CD4-positive, alpha-beta T cell (primary cell): Measurements from ENCODE around the gene C1orf185. TPM values are rescaled to one million over a fixed set of nuclear protein-coding genes. Genes with fewer than 3 reads are reported as not detected.

Experiments
- ATAC-seq: fragments of 200-7000 bp; cut with Tn5 transposase; one replicate; pipeline ENCODE4 v1.10.0; 2022; ENCODE audit warnings: mild to moderate bottlenecking; ENCODE audit not compliant: poor library complexity
- CTCF ChIA-PET: fragments of 350-600 bp; sonication (Branson Sonifier 250); formaldehyde crosslinking; loops from one replicate; lab custom pipeline; 2021; ENCODE audit warnings: antibody characterized with exemption, inconsistent platforms; lab: Charles Lee
- POLR2A ChIA-PET: fragments of 350-600 bp; sonication (Branson Sonifier 250); formaldehyde crosslinking; loops from one replicate; lab custom pipeline; 2021; ENCODE audit warnings: antibody characterized with exemption, inconsistent platforms; lab: Charles Lee
- DNase-seq, 14 experiments: peaks; one replicate each; pipeline ENCODE4 v3.0.0-alpha.2; 2013 to 2020; ENCODE audit warnings: mixed read lengths in 2 of 14
- H3K27ac ChIP-seq, 2 donors: one replicate each; pipeline versions ENCODE4 v1.5.1 to v1.7.0; 2013; ENCODE audit warnings: low read length in 2 of 2, low read depth in 1 of 2, mild to moderate bottlenecking in 1 of 2
- H3K27me3 ChIP-seq, 2 experiments: 1 replicate in 1 of 2; 2 replicates in 1 of 2; pipeline versions ENCODE4 v1.6.1 to v1.7.0; 2013; ENCODE audit warnings: low read length in 2 of 2, control low read depth in 1 of 2, mild to moderate bottlenecking in 1 of 2, moderate library complexity in 1 of 2; ENCODE audit not compliant: insufficient read depth in 2 of 2, control insufficient read depth in 1 of 2
- H3K36me3 ChIP-seq: one replicate; pipeline ENCODE4 v1.6.1; 2013; ENCODE audit warnings: low read length, control low read depth; ENCODE audit not compliant: insufficient read depth
- H3K4me1 ChIP-seq: one replicate; pipeline ENCODE4 v1.6.1; 2013; ENCODE audit warnings: low read length, control low read depth; ENCODE audit not compliant: insufficient read depth
- H3K4me3 ChIP-seq: one replicate; pipeline ENCODE4 v1.5.1; 2013; ENCODE audit warnings: mild to moderate bottlenecking, low read length, moderate library complexity
- H3K9me3 ChIP-seq, 2 experiments: 1 replicate in 1 of 2; 2 replicates in 1 of 2; pipeline versions ENCODE4 v1.6.1 to v1.7.0; 2013; ENCODE audit warnings: low read length in 2 of 2, mild to moderate bottlenecking in 2 of 2, control low read depth in 1 of 2, moderate library complexity in 1 of 2; ENCODE audit not compliant: control insufficient read depth in 1 of 2, insufficient read depth in 1 of 2
- H3K27ac Mint-ChIP-seq: one replicate; pipeline ENCODE4 v1.8.0; 2020; ENCODE audit warnings: mixed read lengths
- H3K27me3 Mint-ChIP-seq: one replicate; pipeline ENCODE4 v1.8.0; 2021; ENCODE audit warnings: mixed read lengths
- H3K36me3 Mint-ChIP-seq: one replicate; pipeline ENCODE4 v1.8.0; 2021; ENCODE audit warnings: low read depth, mixed read lengths
- H3K4me1 Mint-ChIP-seq: one replicate; pipeline ENCODE4 v1.8.0; 2021; ENCODE audit warnings: low read depth, mixed read lengths
- H3K4me3 Mint-ChIP-seq: one replicate; pipeline ENCODE4 v1.8.0; 2020; ENCODE audit warnings: mild to moderate bottlenecking, mixed read lengths
- H3K9me3 Mint-ChIP-seq: one replicate; pipeline ENCODE4 v1.8.0; 2020; ENCODE audit warnings: mixed read lengths
- CTCF ChIP-seq: fragments of 200-600 bp; IDR thresholded peaks from one replicate; pipeline ENCODE4 v1.8.0; 2022; ENCODE audit warnings: antibody characterized with exemption, mild to moderate bottlenecking
- intact Hi-C, 2 experiments: fragments of 100-400 bp; cut with DNase I in 1 of 2; cut with micrococcal nuclease in 1 of 2; formaldehyde crosslinking; loops; one replicate each; pipeline versions ENCODE4 v1.15.1 to v1.9.0; 2023 to 2025; cut with DNase I, micrococcal nuclease
- microRNA-seq: library from miRNA; unstranded; fragments of <30 nt; microRNA quantifications from one replicate; pipeline ENCODE4 v1.2.0, GENCODE V29; 2021; ENCODE audit warnings: borderline microRNAs expressed, borderline replicate concordance
- total RNA-seq, 174 experiments: library from RNA in 2 of 174; stranded (reverse) in 2 of 174; gene quantifications; one replicate each; pipeline ENCODE4 v1.2.3 and lab custom pipeline; 2021 to 2026

Gene C1orf185
- total RNA-seq, 2 experiments from 2014 or later: not detected

- intact Hi-C loops: loop anchor here (5.0 kb wide), 2 partner anchors 45 to 105 kb away; partner anchors contain the start of gene RNF11 (in 1 of the 2)
- CTCF ChIA-PET: interaction anchor here (0.5 to 2.9 kb wide), 17 partner anchors 9 to 441 kb away, joined by 3 to 15 read pairs (median 4); partner anchors contain the start of gene RNF11
- DNase-seq (peak; percentile 22 to 73 (median 42)), ATAC-seq (peak; percentile 58)
- Mint-ChIP-seq H3K36me3 (no peaks in the 10 kb centered on the region), H3K4me3 (no peak overlapping the region), H3K27me3 (no peaks in the 10 kb centered on the region), H3K27ac (no peak overlapping the region), H3K4me1 (no peaks in the 10 kb centered on the region), H3K9me3 (no peaks in the 10 kb centered on the region)
- H3K4me3 ChIP-seq: no peak overlapping the region
- no peaks in the 10 kb centered on the region for H3K36me3 ChIP-seq
- H3K4me1 ChIP-seq: no peaks in the 10 kb centered on the region
- peak; percentile 87 for TF ChIP-seq CTCF
- H3K27me3 ChIP-seq: peaks cover 0 to 4% of the 10 kb centered on the region in 2 experiments
- no peak overlapping the region for H3K27ac ChIP-seq
- POLR2A ChIA-PET: interaction anchor here (0.6 to 2.0 kb wide), 2 partner anchors 44 to 418 kb away, joined by 3 to 5 read pairs; partner anchors contain the start of gene RNF11
- no peaks in the 10 kb centered on the region for H3K9me3 ChIP-seq
These were observed 90.3 kb downstream of the C1orf185 start for GRCh38 chr1:51192213-51192843.

GRCh38 chr1:51193564-51193963 lies 91.5 kb downstream of the C1orf185 start:
- H3K27me3 ChIP-seq: peaks cover 0 to 4% of the 10 kb centered on the region in 2 experiments
- Mint-ChIP-seq H3K27ac (no peak overlapping the region), H3K27me3 (no peaks in the 10 kb centered on the region), H3K9me3 (no peaks in the 10 kb centered on the region), H3K4me1 (no peaks in the 10 kb centered on the region), H3K36me3 (no peaks in the 10 kb centered on the region), H3K4me3 (no peak overlapping the region)
- no peaks in the 10 kb centered on the region for H3K4me1 ChIP-seq
- no peak overlapping the region for H3K4me3 ChIP-seq
- no peak for DNase-seq
- intact Hi-C loops: loop anchor here (5.0 kb wide), 2 partner anchors 44 to 104 kb away; partner anchors contain the start of gene RNF11 (in 1 of the 2)
- no peaks in the 10 kb centered on the region for H3K9me3 ChIP-seq
- H3K36me3 ChIP-seq: no peaks in the 10 kb centered on the region
- no peak overlapping the region for H3K27ac ChIP-seq
- CTCF ChIA-PET: interaction anchor here (2.5 to 2.9 kb wide), 2 partner anchors 264 to 416 kb away, joined by 5 to 11 read pairs; no protein-coding TSS in a partner anchor
- ATAC-seq: no peak
- TF ChIP-seq CTCF: no peak
- POLR2A ChIA-PET: no interaction called here

Small RNA genes within 50 kb of the gene (microRNA-seq; reads per million reads assigned to microRNA genes)
- gene MIR4421 (not detected), gene MIR6500 (not detected)

Other genes starting within 250 kb of the C1orf185 start
- 10 to 100 TPM; 43.5 to 44.0 TPM for gene FAF1, start 142.0 kb upstream of the C1orf185 start, total RNA-seq
- 1 to 10 TPM; 4.3 to 4.9 TPM for gene CDKN2C, start 132.0 kb upstream of the C1orf185 start, total RNA-seq
- gene RNF11, start 134.0 kb downstream of the C1orf185 start, total RNA-seq: 10 to 100 TPM; 91.3 to 97.4 TPM
- gene TTC39A, start 228.3 kb downstream of the C1orf185 start, total RNA-seq: not detected